GM12875 (cell line): ENCODE measurements around the gene PLCB1.

Source experiments
- H3K4me3 ChIP-seq: one replicate; pipeline ENCODE4 v1.5.1; 2011; ENCODE audit warnings: low read depth, low read length, control low read depth
- TF ChIP-seq, protein P1 (sequence below): IDR thresholded peaks from 2 replicates; pipeline ENCODE4 v1.5.1; 2011; ENCODE audit warnings: low read depth, mild to moderate bottlenecking, control low read depth, inconsistent platforms, low read length, moderate library complexity, borderline replicate concordance; ENCODE audit not compliant: insufficient read depth

The PLCB1 gene

GRCh38 chr20:8203366-8203765 is 71.3 kb downstream of the PLCB1 start:
- TF ChIP-seq, protein P1, sequence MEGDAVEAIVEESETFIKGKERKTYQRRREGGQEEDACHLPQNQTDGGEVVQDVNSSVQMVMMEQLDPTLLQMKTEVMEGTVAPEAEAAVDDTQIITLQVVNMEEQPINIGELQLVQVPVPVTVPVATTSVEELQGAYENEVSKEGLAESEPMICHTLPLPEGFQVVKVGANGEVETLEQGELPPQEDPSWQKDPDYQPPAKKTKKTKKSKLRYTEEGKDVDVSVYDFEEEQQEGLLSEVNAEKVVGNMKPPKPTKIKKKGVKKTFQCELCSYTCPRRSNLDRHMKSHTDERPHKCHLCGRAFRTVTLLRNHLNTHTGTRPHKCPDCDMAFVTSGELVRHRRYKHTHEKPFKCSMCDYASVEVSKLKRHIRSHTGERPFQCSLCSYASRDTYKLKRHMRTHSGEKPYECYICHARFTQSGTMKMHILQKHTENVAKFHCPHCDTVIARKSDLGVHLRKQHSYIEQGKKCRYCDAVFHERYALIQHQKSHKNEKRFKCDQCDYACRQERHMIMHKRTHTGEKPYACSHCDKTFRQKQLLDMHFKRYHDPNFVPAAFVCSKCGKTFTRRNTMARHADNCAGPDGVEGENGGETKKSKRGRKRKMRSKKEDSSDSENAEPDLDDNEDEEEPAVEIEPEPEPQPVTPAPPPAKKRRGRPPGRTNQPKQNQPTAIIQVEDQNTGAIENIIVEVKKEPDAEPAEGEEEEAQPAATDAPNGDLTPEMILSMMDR, result no peak
- no peak overlapping the region for H3K4me3 ChIP-seq

- TF ChIP-seq, protein P1, result no peak
- no peak overlapping the region for H3K4me3 ChIP-seq
Observed at GRCh38 chr20:8205996-8206395, 73.9 kb downstream of the PLCB1 start.

GRCh38 chr20:8208226-8208625 is 76.2 kb downstream of the PLCB1 start:
- H3K4me3 ChIP-seq, result no peak overlapping the region
- TF ChIP-seq, protein P1, result no peak

DNA sequence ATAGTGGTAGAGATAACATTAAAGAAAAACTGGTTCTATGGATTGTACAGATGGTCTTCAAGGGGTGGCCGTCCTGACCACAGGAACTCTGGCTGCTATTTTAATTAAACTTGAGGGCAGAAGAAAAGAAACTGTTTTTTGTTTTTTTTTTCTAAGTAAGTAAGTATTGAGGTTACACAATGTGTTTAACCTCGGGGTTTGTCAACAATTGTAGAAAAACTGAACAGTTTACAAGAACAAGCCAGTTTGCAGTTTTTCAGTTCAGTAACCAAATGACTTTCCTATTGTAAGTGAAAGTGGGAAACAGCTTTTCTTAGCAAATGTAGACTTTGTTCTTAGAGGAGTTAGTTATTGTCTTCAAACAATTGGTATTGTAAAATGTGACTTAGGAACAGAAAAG is 77.0 kb downstream of the PLCB1 start:
- TF ChIP-seq, protein P1, result no peak
- no peak overlapping the region for H3K4me3 ChIP-seq

DNA sequence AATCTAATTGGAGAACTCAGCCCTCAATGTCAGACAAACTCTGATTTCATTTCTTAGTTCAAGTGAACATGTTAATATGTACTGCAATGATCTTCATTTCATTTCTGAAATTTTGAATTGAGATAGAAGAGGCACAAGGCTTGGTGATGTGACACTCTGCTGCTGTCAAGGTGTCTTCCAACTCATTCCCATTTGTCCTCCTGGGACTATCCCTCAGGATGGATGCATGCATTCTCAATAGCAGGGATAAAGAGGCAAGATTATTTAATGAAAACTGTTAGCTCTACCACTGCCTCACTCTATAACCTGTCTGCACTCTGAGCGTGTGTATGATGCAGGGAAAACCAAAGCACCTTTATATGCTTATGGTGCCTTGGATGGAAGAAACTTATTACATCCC is 78.7 kb downstream of the PLCB1 start:
- H3K4me3 ChIP-seq, result no peak overlapping the region

DNA sequence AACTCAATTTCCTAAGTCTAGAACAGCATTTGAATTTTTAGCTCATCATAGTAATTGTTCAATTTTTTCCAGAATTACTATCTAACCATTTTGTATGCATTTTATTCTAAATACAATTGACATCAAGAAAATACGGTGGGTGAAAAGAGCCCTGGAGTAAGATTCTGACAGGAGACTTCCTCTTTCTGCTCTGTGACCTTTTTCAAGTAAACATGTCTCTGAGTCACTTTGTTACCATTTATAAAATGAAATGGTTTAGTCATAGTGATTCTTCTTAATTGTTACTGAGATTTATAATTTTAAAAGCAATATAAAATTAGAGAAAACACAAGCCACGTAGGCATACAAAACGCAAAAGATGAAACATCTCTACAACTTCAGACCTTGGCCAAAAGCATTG is 80.2 kb downstream of the PLCB1 start:
- TF ChIP-seq, protein P1, result no peak
- H3K4me3 ChIP-seq, result no peak overlapping the region

More for the DNA sequence above, 78.7 kb downstream of the PLCB1 start:
- TF ChIP-seq, protein P1, result no peak

DNA sequence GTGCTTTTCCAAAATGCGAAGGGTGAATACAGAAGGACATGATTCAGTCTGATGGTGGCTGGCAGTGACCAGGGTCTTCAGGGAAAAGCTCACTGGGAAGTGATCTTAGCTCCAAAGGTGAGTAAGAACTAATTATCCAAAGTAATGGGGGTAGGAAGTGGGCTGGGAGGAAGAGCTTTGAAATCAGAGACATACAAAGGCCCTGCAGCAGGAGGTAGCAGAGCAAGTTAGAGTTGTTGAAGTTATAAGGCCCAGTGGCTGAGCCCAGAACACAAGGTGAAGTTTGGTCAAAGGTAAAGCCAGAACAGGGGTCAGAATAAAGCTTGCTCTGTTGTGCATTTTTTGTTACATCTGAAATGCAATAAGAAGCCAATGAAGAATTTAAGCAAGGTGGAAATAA is 81.2 kb downstream of the PLCB1 start:
- TF ChIP-seq, protein P1, result no peak
- H3K4me3 ChIP-seq, result no peak overlapping the region
